DMS53 treated with DMSO at 0.1 percent for 48 hours (cell line): ENCODE results near the gene CCDC27.

Source experiments
- DNase-seq: peaks from one replicate; lab custom pipeline; 2025; ENCODE audit not compliant: unreplicated experiment; lab: John Stamatoyannopoulos, UW

The CCDC27 gene

GRCh38 chr1:3717715-3718601 is 34.3 kb upstream of the CCDC27 start:
- DNase-seq, result no peak

GRCh38 chr1:3718764-3719163 is 33.5 kb upstream of the CCDC27 start:
- DNase-seq, result no peak

- DNase-seq, result no peak
Measured at GRCh38 chr1:3721955-3722465, 30.2 kb upstream of the CCDC27 start.

- no peak for DNase-seq
Measured at GRCh38 chr1:3722846-3723245, 29.4 kb upstream of the CCDC27 start.

- peak; percentile 55 for DNase-seq
Measured at GRCh38 chr1:3724416-3725030, 27.7 kb upstream of the CCDC27 start.

GRCh38 chr1:3725366-3725765 is 26.9 kb upstream of the CCDC27 start:
- no peak for DNase-seq

- no peak for DNase-seq
Measured at GRCh38 chr1:3727042-3727824, 25.0 kb upstream of the CCDC27 start.

GRCh38 chr1:3727825-3728776 is 24.1 kb upstream of the CCDC27 start:
- no peak for DNase-seq

- DNase-seq, result no peak
Measured at GRCh38 chr1:3729594-3730542, 22.4 kb upstream of the CCDC27 start.

- DNase-seq, result no peak
Measured at GRCh38 chr1:3730543-3731247, 21.6 kb upstream of the CCDC27 start.

- DNase-seq, result no peak
Measured at GRCh38 chr1:3731583-3732433, 20.4 kb upstream of the CCDC27 start.

- DNase-seq, result no peak
Measured at GRCh38 chr1:3732434-3733093, 19.7 kb upstream of the CCDC27 start.

- no peak for DNase-seq
Measured at GRCh38 chr1:3733094-3733882, 19.0 kb upstream of the CCDC27 start.

- DNase-seq, result no peak
Measured at GRCh38 chr1:3733883-3734589, 18.2 kb upstream of the CCDC27 start.

GRCh38 chr1:3734602-3735001 is 17.6 kb upstream of the CCDC27 start:
- DNase-seq, result no peak
